Activated CD4-positive, CD25-positive, alpha-beta regulatory T cell treated with anti-CD3 and anti-CD28 coated beads, Interleukin-2, amount 50 U/mL, for 16 hours (primary cell): ENCODE results near the gene ACSM2A.
"Not testable (repeated sequence)": the region's sequence is repeated elsewhere in the genome, so short reads cannot be mapped to it uniquely, and the experiment has no call there.

Experiments
- DNase-seq: peaks from one replicate; pipeline ENCODE4 v3.0.0-alpha.2; 2020; ENCODE audit warnings: low read depth, low spot score

ACSM2A gene, protein sequence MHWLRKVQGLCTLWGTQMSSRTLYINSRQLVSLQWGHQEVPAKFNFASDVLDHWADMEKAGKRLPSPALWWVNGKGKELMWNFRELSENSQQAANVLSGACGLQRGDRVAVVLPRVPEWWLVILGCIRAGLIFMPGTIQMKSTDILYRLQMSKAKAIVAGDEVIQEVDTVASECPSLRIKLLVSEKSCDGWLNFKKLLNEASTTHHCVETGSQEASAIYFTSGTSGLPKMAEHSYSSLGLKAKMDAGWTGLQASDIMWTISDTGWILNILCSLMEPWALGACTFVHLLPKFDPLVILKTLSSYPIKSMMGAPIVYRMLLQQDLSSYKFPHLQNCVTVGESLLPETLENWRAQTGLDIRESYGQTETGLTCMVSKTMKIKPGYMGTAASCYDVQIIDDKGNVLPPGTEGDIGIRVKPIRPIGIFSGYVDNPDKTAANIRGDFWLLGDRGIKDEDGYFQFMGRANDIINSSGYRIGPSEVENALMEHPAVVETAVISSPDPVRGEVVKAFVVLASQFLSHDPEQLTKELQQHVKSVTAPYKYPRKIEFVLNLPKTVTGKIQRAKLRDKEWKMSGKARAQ

DNA sequence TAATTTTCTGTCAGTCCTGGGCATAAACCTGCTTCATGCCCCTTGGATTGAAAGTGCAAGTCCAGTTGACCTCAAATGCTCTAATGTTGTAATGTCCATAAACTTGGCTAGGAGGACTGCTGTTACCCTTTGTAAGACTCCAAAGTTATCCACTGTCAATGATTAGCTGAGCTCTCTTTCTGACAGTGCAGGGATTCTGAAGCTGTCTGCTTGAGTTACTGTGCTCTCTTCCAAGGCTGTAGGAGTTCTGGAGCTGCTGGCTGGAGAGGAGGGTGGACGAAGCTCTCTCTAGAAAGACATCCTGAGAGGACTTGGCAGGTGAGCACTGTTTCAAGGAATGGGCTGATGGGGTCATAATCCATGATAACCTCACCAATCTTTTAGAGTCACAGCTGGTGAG, at the start of gene ACSM2A:
Gene ACSM2A, plus strand, starts transcription at position 158 of the 400 bp plus-strand sequence. CDS start 8,594 bp downstream, outside the sequence.
- not testable (repeated sequence) for DNase-seq

DNA sequence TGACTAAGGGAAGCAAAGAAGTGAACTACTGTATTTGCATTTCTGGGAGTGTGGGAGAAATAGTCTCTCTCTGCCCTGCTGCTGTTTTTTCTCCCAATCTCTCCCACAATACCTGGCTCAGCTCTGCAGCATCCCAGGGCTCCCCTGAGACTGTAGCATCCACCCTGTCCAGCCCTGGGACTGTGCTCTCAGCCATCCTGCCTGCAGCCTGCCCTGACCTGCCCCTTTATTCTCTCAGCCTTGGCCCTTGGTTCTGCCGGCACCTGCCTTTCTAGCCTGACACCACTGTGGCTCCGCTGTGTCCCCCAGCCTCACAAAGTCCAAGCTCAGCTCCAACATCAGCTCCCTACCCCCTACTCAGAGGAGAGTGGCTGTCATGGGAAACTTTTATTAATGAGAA, 48.7 kb upstream of the ACSM2A start:
- no peak for DNase-seq

DNA sequence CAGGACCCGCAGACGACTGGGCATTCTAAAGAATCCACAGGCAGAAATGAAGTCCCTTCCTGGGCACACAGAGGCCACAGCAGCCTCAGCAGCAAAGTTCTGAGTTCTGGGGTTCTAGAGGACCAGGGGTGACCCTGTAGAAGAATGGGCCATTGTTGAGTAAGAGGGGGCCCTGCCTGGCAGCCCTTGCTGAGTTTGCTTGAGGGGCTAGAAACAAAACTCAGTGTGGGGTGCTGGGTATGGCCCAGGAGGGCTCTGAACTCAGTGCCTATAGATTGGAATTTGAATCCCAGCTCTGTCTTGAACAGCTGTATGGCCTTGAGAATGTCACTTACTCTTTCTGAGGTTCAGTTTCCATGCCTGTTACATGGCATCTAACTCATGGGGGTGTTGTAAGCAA, 46.7 kb upstream of the ACSM2A start, which contains the start of gene PDILT:
Gene PDILT, minus strand, starts transcription at position 101 of the 400 bp plus-strand sequence. CDS start 5,437 bp downstream, outside the sequence.
- no peak for DNase-seq

DNA sequence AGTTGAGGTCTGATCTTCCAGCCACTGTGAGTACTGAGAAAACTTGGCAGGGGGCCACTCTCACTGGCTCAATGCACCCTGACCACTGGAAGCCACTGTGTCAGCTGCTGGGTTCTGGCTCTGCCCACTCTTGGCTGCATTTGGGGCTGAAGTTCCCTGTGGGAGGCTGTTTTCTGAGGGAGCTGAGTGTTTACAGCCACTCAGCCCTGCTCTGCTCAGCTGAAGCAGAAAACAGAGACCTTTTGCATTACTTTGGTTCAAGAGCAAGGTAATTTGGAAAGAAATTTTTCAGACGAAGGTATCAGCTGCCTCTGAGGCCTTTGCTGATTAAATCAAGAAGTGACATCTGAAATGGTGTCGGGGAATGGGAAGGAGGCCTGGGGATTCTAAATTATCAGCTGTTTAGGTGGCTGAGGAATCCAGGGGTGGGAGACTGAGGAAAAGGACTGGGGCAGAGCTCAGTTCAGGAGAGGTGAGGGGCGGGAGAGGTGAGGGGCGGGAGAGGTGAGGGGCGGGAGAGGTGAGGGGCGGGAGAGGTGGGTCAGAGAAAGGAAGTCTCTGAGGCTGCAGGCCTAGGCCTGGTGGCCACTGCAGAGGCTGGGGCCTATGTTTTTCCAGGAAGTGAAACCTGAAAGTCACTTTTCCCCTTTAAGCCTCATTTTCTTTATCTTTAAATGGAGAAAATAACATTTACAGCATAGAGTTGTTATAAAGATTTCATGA, 41.8 kb upstream of the ACSM2A start, which contains the start of gene ACSM5:
Gene ACSM5, plus strand, starts transcription at position 137 of the 723 bp plus-strand sequence. CDS start 1,951 bp downstream, outside the sequence.
- no peak for DNase-seq

DNA sequence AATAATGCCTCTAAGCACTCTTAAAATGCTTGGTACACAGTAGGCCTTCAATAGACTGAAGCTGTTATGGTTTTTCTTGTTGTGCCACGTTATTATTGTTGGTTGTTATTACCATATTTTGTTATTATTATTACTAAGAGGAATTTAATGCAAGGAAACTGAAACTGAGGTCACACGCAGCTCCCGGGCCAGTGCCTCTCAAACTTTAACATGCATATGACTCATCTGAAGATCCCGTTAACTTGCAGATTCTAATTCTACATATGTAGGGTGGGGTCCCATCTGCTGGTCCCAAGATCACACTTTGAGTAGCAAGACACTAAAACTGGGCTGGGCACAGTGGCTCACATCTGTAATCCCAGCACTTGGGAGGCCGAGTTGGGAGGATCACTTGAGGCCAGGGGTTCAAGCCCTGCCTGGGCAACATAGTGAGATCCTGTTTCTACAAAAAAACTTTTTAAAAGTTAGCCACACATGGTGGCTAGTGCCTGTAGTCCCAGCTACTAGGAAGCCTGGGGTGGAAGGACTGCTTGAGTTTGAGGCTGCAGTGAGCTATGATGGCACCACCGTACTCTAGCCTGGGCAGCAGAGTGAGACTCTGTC, 41.1 kb upstream of the ACSM2A start:
- no peak for DNase-seq

DNA sequence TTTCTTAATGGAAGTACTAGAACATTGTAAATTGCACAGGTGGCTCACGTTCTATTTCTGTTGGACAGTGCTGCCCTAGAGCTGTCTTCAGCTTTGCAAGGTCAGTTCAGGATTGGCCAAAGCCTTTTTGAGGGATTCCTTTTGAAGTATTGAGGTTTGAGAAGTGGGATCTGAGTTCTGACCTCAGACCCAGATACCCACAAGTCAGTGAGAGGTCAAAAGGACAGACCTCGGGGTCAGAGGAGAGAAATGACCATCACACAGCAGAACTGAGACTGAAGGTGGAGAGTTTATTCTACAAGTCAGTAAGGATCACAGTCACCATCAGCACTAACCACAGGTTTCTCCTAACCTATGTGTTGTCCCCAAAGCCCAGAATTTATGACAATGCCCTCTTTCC, 40.3 kb upstream of the ACSM2A start:
- no peak for DNase-seq

DNA sequence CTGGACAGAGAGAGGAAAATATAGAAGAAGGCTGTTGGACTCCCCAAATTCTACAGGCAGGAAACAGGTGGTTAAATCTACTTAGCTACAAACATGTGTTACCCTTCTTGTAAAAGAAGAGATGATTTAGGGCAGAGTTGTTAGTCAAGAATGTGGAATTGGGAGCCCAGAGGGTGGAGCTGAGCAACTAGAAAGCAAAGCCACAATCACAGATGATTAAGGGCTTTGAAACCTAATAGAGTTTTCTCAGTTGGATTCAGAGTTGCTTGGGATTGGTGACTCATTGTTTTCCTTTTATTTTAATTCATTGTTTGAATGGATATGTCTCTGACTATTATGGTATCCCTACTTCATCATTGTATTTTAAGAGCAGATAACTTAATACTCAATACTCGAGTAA, 35.8 kb upstream of the ACSM2A start:
- DNase-seq = no peak

DNA sequence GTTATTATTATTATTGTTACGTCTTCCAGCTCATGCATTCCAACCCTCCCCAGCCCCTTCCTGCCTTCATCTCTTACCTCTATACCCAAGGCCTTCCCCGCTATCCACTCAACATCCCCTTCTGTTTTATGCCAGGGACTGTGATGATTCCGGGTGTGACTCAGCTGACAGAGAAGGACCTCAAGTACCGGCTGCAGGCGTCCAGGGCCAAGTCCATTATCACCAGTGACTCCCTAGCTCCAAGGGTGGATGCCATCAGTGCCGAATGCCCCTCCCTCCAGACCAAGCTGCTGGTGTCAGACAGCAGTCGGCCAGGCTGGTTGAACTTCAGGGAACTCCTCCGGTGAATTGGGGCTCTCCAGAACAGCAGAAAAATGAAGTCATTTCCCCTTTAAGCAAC, 32.2 kb upstream of the ACSM2A start:
- not testable (repeated sequence) for DNase-seq

DNA sequence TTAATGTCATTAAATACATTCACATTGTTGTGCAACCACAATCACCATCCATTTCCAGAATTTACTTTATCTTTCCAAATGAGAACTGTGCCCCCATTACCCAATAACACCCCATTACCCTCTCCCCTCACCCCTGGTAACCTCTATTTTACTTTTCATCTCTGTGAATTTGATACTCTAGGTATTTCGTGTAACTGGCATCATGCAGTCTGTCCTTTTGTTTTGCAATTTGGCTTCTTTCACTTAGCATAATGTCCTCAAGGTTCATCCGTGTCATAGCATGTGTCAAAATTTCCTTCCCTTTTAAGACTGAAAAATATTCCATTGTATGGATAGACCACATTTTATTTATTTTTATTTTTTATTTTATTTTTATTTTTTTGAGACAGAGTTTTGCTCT, 29.6 kb upstream of the ACSM2A start:
- not testable (repeated sequence) for DNase-seq

DNA sequence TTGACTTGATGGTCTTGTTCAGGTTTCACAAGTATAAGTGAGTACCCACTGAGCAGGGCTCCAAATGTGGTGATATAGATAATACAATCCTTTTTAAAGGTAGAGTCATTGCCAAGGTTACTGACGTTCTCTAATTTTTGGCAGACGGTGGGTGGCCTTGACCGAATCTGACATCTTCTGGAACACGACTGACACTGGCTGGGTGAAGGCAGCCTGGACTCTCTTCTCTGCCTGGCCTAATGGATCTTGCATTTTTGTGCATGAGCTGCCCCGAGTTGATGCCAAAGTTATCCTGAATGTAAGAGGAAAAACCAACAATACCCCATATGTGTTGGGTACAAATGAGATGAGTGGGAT, 27.6 kb upstream of the ACSM2A start:
- DNase-seq = not testable (repeated sequence)

DNA sequence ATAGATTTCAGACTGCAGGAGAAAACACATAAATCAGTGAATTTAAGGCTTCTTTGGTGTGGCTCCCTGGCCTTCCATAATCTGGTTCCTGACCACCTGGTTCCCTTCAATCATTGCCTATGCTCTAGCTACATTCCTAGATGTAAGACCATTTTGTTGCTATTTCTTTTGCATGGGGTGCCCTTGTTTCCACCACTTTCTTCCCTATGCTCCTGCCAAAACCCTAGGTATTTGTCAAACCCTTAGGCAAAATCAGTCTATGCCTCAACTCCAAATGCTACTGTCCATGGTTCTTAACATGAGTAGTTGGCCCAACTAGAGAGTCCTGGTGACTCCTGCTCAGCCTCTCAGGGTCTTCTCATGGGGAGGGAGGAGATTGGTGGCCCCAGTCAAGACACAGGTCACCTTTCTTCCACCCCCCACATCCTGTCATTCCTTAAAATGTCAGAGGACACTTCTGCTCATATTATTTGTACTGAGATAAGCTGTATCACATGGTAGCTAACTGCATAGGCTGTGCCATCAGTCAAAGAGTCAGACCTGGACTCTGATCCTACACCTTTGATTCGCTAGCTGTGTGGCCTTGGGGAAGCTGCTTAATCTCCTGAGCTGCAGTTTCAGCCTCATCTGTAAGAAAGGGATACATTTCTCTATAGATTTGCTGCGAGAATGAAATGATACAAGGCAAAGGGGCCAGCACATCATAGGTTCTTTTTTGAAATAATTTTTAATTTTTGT, 27.0 kb upstream of the ACSM2A start:
- DNase-seq = no peak

DNA sequence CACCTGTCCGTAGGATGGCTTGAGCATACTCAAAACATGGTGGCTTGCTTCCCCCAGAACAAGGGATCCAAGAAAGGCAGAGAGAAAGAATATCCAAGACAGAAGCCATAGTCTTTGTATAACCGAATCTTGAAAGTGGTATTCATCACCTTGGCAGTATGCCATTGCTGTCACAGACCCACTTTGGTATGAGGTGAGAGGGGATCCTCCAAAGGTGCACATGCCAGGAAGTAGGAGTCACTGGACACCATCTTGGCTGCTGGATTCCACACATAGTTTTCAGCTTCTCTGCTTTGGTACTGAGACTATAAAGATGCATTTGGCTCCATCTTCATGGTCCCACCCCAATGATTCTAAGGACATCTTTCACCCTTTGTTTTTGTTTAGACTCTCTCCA, 23.9 kb upstream of the ACSM2A start:
- DNase-seq = not testable (repeated sequence)

DNA sequence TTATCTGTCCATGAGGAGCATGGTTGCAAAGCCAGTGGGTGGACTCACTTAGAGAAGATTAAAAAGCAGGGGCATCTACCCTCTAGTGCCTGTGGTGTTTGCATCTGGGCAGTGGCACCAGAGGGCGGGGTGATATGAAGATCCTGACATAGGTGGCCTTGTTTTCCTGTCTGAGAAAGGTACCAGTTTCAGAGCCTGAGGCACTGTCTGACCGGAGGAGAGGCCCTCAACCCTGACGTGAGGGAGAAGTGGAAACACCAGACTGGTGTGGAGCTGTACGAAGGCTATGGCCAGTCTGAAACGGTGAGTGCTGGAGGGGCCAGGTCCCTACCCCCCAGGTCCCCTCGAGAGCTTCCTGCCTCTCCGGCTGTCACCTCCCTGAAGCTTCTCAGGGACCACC, 21.8 kb upstream of the ACSM2A start:
- not testable (repeated sequence) for DNase-seq

DNA sequence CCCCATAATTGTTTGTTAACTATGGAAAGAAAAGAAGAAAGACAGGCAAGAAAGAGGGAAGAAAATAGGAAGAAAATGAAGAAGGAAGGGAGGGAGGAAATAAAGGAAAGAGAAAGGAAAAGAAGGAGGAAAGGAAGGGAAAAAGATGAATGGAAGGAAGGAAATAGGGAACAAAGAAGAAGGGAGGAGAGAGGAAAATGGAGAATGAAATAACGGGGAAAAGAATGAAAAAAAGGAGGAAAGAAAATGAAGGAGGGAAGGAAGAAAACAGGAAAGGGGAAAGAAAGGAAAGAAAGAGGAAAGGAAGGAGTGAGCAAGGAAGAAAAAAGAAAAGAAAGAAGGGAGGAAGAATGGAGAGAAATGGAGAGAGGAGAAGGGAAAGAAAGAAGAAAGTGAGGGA, 20.8 kb upstream of the ACSM2A start:
- DNase-seq = not testable (repeated sequence)

DNA sequence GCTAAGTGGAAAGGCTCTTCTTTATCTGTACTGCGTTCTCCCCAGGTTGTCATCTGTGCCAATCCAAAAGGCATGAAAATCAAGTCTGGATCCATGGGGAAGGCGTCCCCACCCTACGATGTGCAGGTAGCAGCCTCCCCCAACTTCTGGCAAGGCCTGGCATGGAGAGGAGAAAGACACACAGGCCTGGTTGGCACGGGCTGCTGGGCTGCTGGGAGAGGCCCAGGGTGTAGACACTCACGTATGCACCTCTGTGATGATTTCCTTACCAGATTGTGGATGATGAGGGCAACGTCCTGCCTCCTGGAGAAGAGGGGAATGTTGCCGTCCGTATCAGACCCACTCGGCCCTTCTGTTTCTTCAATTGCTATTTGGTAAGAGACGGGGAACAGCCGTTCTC, 20.4 kb upstream of the ACSM2A start:
- no peak for DNase-seq

DNA sequence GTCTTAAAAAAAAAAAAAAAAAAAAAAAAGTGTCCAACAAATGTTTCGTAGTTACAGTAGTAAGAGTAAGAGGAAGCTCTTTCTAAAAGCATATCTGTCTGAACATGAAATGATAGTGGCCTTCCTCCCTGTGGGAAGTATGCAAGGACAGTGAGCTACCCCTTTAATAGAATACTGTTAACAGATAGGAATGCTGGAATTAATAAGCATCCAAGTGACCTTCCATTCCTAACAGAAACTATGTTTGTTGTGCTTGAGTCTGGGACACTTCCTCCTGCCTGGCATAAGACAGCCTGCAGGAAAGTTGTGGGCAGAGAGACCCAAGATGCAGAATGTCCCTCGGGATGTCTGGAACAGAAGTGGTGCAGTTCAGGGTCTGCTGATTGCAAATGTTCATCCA, 12.4 kb upstream of the ACSM2A start:
- DNase-seq = not testable (repeated sequence)

DNA sequence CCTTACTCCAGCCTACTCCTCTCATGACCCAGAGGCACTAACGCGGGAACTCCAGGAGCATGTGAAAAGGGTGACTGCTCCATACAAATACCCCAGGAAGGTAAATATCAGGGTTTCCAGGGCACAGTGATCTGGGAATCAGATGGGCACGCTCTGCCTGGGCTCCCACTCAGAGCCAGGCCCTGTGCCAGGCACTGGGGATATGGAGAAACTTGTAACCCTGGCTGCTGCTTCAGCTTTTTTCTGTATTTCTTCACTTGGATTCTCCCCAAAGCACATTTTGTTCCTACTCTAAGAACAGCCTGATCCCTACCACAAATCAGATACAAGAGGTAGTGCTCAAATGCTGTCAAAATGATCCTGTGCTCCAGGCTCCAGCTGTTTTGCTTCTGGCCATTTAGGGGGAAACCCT, 11.5 kb upstream of the ACSM2A start:
- DNase-seq = not testable (repeated sequence)

DNA sequence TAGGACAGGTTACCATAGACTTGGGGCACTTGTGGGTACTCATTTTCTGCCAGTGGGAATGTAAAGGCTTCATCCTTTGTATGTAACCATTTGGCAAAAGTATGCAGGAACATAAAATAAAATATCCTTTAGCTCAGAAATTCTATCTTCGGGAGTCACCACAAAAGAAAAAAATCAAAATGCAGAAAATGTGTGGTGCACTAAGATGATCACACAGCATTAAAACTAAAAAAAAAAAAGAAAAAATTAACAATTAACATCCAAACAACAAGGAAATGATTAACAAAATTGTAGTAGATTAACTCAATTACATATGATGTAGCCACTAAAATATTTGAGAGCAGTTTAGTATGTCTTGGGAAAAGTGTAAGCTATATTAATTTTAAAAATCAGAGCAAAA, 10.6 kb upstream of the ACSM2A start:
- not testable (repeated sequence) for DNase-seq

DNA sequence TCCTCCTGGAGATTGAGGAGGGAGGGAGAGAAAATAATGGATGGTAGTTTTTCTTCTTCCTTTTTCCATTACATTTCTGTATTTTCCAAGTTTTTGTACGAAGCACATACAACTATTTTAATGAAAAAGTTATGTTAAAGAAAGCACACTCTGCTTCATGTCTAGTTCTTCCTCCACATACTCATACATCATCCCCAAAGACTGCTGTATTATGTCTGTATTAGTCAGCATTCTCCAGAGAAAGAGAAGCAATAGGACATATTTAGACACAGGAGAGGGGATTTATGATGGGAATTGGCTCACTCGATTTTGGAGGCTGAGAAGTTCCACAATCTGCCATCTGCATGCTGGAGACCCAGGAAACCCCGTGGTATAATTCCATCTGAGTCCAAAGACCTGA, 10.1 kb upstream of the ACSM2A start:
- DNase-seq = no peak

DNA sequence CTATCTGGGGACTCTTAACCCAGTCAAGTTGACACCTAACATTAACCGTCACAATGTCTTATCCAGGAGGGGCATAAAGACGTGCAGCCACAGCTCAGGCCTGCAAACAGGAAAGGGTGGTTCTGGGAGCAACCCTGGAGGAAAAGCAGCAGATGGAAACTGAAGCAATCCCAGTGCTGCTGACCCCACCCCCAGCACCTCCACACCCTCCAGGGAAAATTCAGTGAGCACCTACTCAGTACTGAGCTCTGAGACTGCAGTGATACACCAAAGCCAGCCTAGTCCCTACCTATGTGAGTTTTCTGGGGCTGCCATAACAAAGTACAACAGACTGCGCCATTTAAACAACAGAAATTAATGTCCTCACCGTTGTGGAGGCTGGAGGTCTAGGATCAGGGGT, 9.5 kb upstream of the ACSM2A start:
- DNase-seq = not testable (repeated sequence)
